ENCODE data around the gene C1orf226. TPM values are rescaled to one million over a fixed set of nuclear protein-coding genes. Genes with fewer than 3 reads are reported as not detected.

Gene C1orf226
- total RNA-seq, 3 donors from 2014 or later = 0.10 to 0.11 TPM; not detected in 1

DNA sequence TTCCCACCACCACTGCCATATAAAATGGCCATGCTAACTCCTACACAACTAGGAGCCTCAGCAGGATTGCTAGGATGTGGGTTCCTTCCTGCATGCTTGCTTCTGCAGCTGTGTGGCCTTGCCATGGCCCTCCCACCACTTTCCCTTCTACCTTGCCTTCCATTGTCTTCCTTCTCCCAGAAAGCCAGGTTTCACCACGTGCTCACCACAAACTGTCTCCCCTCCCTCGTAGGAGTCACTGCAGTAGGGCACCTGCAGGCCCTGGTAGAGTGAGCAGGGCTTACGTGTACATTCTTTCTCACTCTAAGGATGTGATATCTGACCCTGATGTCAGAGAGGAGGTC, 3.7 kb downstream of the C1orf226 start:
- H3K9me3 Mint-ChIP-seq = no peaks in the 10 kb centered on the region
- H3K36me3 Mint-ChIP-seq (ENCODE audit: insufficient read depth) = no peaks in the 10 kb centered on the region
- DNase-seq = no peak
- H3K27me3 Mint-ChIP-seq (ENCODE audit: low read depth) = peaks cover 7% of the 10 kb centered on the region
- H3K4me3 Mint-ChIP-seq = no peak overlapping the region
- H3K4me1 Mint-ChIP-seq (ENCODE audit: low read depth) = peaks cover 3% of the 10 kb centered on the region
- no peak for ATAC-seq

DNA sequence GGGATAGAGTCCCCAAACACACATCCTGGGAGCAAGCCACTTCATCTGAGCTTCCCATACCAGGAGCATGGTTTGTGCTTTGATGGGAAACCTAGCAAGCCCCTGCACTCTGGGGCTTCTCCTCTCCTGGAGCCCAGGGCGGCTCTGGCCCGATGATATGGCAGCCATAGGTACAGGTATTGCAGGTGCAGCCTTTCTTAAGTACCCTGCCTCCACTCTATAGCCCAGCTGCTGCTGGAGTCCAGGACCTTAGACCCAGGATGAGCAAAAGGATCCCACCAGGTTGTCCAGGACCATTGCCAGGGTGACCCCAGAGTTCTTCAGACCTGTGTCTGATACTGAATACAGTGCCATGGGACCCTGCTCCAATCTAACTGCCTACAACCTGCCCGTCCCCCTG, 4.2 kb downstream of the C1orf226 start:
- Mint-ChIP-seq H3K4me1 (ENCODE audit: low read depth) (peaks cover 3% of the 10 kb centered on the region), H3K27me3 (ENCODE audit: low read depth) (peaks cover 11% of the 10 kb centered on the region), H3K36me3 (ENCODE audit: insufficient read depth) (no peaks in the 10 kb centered on the region), H3K9me3 (no peaks in the 10 kb centered on the region), H3K4me3 (no peak overlapping the region)
- ATAC-seq (no peak), DNase-seq (no peak)

GRCh38 chr1:162386292-162387225, 5.0 kb downstream of the C1orf226 start:
- Mint-ChIP-seq H3K4me1 (ENCODE audit: low read depth) (peaks cover 3% of the 10 kb centered on the region), H3K4me3 (no peak overlapping the region), H3K9me3 (no peaks in the 10 kb centered on the region), H3K27me3 (ENCODE audit: low read depth) (peaks cover 18% of the 10 kb centered on the region), H3K36me3 (ENCODE audit: insufficient read depth) (no peaks in the 10 kb centered on the region)
- DNase-seq (no peak), ATAC-seq (no peak)

GRCh38 chr1:162387226-162388082, 5.9 kb downstream of the C1orf226 start:
- no peak for DNase-seq
- H3K36me3 Mint-ChIP-seq (ENCODE audit: insufficient read depth) = no peaks in the 10 kb centered on the region
- no peaks in the 10 kb centered on the region for H3K9me3 Mint-ChIP-seq
- peaks cover 3% of the 10 kb centered on the region for H3K4me1 Mint-ChIP-seq (ENCODE audit: low read depth)
- H3K27me3 Mint-ChIP-seq (ENCODE audit: low read depth) = peaks cover 21% of the 10 kb centered on the region
- H3K4me3 Mint-ChIP-seq = no peak overlapping the region
- ATAC-seq = no peak

DNA sequence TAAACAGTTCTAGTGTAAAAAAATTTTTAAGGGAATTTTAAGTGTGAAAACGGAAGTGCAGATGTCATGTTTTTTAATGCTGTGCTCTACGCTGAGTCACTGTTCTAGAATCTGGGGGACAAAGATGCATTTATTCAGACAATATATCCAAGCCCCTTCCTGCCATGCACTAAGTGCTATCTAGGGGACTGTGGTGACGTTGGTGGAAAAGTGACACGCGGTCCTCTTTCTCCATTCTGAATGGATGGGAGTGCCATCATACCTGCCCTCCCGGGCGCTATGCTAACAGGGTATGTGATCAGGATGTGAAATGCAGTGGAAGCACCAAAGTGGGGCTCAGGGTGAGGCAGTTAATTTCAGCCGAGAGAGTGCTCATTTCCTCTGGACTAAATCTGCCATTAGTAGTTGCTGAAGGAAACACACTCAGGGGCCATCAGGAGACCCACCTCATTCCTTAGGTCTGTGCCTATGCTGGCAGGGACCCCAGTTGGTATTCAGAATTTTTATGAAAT, 6.6 kb downstream of the C1orf226 start:
- Mint-ChIP-seq H3K9me3 (no peaks in the 10 kb centered on the region), H3K36me3 (ENCODE audit: insufficient read depth) (no peaks in the 10 kb centered on the region), H3K27me3 (ENCODE audit: low read depth) (peaks cover 21% of the 10 kb centered on the region), H3K4me1 (ENCODE audit: low read depth) (peaks cover 3% of the 10 kb centered on the region), H3K4me3 (no peak overlapping the region)
- ATAC-seq (no peak), DNase-seq (no peak)

DNA sequence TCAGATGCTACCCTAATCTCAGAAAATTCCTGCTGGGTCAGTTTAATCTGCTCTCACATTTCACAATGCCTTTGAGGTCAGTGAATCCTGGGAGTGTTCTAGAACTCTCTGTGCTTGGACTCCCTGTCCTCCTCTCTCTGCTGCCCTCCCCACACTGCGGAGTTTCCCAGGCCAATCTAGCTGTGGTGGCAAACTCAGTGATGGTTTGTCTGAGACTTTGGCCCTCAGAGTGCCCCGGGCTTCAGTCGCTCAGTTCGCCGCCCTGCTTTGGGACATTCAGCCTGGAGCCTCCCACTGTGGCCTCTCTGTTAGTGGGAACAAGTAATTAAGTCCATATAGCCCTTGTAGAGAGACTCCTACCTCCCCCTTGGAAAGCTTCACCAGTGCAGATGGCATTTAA, 7.1 kb downstream of the C1orf226 start:
- Mint-ChIP-seq H3K4me1 (ENCODE audit: low read depth) (peaks cover 3% of the 10 kb centered on the region), H3K4me3 (no peak overlapping the region), H3K36me3 (ENCODE audit: insufficient read depth) (no peaks in the 10 kb centered on the region), H3K9me3 (no peaks in the 10 kb centered on the region), H3K27me3 (ENCODE audit: low read depth) (peaks cover 22% of the 10 kb centered on the region)
- DNase-seq = no peak
- ATAC-seq = no peak

- no peaks in the 10 kb centered on the region for H3K36me3 Mint-ChIP-seq (ENCODE audit: insufficient read depth)
- peaks cover 3% of the 10 kb centered on the region for H3K4me1 Mint-ChIP-seq (ENCODE audit: low read depth)
- H3K4me3 Mint-ChIP-seq = no peak overlapping the region
- H3K9me3 Mint-ChIP-seq = no peaks in the 10 kb centered on the region
- DNase-seq (no peak), ATAC-seq (no peak)
- H3K27me3 Mint-ChIP-seq (ENCODE audit: low read depth) = peaks cover 22% of the 10 kb centered on the region
Measured at GRCh38 chr1:162389021-162389818, 7.7 kb downstream of the C1orf226 start.

GRCh38 chr1:162389971-162390370, 8.4 kb downstream of the C1orf226 start:
- DNase-seq (no peak), ATAC-seq (no peak)
- peaks cover 3% of the 10 kb centered on the region for H3K4me1 Mint-ChIP-seq (ENCODE audit: low read depth)
- no peak overlapping the region for H3K4me3 Mint-ChIP-seq
- no peaks in the 10 kb centered on the region for H3K9me3 Mint-ChIP-seq
- H3K27me3 Mint-ChIP-seq (ENCODE audit: low read depth) = peaks cover 22% of the 10 kb centered on the region
- no peaks in the 10 kb centered on the region for H3K36me3 Mint-ChIP-seq (ENCODE audit: insufficient read depth)

DNA sequence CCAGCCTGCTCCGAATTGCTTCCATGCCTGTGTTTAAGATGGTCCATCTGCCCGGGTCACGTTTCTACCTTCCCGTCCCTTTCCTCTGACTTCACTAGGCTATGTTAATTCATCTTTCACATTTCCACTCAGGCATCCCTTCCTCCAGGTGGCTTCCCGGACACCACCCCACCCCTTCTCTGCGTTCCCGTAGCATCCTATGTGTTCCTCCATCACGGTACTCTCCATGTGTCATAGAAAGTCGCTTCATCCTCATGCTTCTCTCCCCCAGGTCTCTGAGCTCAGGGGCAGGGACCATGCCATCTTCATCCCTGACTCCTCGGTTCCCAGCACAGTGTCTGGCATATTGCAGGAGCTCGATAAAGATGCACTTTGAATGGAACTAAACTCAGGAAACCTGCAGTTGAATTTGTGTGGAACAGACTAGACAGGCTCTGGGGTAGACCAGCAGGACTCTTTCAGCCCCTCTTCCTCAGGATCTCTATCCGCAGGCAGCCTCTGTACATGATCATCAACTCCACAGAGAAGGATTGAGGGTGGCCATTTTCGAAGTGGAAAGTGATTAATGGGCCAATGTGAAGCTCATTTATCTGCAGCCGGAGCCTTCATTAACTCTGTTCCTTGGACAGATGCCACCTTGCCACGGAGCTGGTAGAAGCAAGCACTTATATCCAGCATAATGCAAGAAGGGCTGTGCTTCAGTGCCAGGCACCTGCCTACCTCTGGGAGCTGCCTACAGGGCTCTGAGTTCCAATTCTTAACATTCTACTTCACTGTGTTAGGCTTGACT, 9.1 kb downstream of the C1orf226 start:
- H3K4me1 Mint-ChIP-seq (ENCODE audit: low read depth) = peaks cover 3% of the 10 kb centered on the region
- H3K4me3 Mint-ChIP-seq = no peak overlapping the region
- H3K9me3 Mint-ChIP-seq = no peaks in the 10 kb centered on the region
- no peaks in the 10 kb centered on the region for H3K36me3 Mint-ChIP-seq (ENCODE audit: insufficient read depth)
- H3K27me3 Mint-ChIP-seq (ENCODE audit: low read depth) = peaks cover 22% of the 10 kb centered on the region
- DNase-seq = no peak
- no peak for ATAC-seq

DNA sequence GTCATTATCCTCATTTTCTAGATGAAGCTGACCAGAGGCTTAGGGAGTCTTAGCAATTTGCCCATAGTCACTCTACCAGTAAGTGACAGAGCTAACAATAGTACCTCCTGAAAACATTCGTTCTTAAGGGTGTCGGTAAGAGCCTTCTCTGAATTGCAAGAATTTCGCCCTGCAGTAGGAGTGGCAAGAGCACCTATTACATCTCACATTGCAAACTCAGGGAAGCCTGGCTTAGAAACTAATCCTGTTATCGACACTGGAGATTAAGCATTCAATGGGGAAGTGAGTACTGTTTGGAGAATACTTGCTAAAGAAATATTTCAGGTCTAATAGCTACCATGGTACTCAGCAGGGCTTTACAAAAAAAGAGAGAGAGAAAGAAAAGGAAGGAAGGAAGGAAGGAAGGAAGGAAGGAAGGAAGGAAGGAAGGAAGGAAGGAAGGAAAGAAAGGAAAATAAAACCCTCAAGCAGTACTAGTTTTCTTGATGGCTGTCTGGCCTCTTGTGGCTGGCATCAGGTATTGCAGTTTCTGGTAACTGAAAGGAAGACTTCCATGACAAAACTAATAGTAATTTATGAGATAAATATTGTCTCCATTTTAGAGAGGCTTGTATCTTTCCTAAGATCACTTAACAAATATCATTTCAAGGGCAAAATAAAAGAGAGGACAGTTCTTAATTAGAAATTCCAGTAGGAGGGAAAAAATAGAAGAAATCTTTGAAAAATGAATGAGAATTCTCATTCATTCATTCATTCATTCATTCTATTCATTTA, 10.4 kb downstream of the C1orf226 start:
- H3K36me3 Mint-ChIP-seq (ENCODE audit: insufficient read depth) = no peaks in the 10 kb centered on the region
- H3K27me3 Mint-ChIP-seq (ENCODE audit: low read depth) = peaks cover 26% of the 10 kb centered on the region
- H3K9me3 Mint-ChIP-seq = no peaks in the 10 kb centered on the region
- ATAC-seq = no peak
- peaks cover 3% of the 10 kb centered on the region for H3K4me1 Mint-ChIP-seq (ENCODE audit: low read depth)
- H3K4me3 Mint-ChIP-seq = no peak overlapping the region
- DNase-seq = no peak

DNA sequence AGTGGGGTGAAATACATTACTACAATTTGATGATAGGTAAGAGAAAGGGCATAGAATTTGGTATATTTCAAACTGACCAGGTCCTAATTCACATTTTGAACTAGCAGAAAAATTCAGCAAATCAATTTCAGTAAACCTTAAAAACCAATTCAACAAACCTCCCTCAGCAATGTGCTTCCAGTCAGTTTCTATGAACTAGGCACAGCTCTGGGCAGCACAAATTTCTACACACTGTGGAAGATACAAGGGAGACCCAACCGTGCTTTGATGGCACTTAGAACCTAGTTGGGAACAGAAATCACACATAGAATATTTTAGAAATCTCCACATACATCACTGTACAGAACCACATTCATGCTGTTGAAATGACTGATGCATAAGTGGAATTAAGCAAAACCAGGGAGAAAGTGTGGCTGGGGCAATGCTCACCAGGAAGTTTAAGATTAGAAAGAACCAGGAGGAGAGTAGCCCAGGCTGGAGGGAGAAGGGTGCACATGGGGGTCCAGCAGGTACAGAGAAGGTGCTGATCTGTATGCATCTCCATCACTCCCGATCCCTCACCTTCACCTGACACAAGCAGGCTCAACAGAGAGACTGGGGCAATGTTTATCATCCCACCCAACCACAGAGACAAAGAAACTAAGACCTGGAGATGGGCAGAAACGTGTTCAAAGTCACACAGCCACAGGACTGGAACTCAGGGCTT, 14.8 kb downstream of the C1orf226 start:
- Mint-ChIP-seq H3K27me3 (ENCODE audit: low read depth) (peaks cover 27% of the 10 kb centered on the region), H3K4me1 (ENCODE audit: low read depth) (no peaks in the 10 kb centered on the region), H3K4me3 (no peak overlapping the region), H3K9me3 (no peaks in the 10 kb centered on the region), H3K36me3 (ENCODE audit: insufficient read depth) (no peaks in the 10 kb centered on the region)
- ATAC-seq (no peak), DNase-seq (no peak)

DNA sequence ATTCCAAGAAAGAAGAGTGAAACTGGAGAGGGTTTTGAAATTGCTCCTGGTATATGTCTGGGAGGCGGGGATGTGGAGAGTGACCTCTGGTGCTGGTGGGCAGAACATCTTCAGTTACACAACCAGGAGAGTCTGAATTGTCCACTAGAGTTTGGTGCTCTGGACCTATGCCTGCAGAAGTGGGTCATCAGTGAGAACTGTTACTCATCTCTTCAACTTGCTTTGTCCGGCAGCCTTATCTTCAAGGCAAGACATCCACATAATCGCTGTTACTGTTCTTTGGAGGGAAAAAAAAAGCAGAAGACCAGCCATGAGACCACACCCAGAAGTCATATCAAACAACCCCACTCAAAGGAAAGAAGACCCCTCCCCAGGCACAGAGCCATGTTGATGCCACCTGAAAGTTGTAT, 15.5 kb downstream of the C1orf226 start:
- Mint-ChIP-seq H3K9me3 (no peaks in the 10 kb centered on the region), H3K4me3 (no peak overlapping the region), H3K27me3 (ENCODE audit: low read depth) (peaks cover 27% of the 10 kb centered on the region), H3K4me1 (ENCODE audit: low read depth) (no peaks in the 10 kb centered on the region), H3K36me3 (ENCODE audit: insufficient read depth) (no peaks in the 10 kb centered on the region)
- DNase-seq (no peak), ATAC-seq (no peak)
